Hepatocyte (in vitro differentiated cells): ENCODE results near the gene SIRT2. TPM values are rescaled to one million over a fixed set of nuclear protein-coding genes. Genes with fewer than 3 reads are reported as not detected.
"Not testable (repeated sequence)": the region's sequence is repeated elsewhere in the genome, so short reads cannot be mapped to it uniquely, and the experiment has no call there.

Experiments
- DNase-seq: peaks from one replicate; pipeline ENCODE4 v3.0.0-alpha.2; 2016; ENCODE audit warnings: low spot score
- H2AFZ ChIP-seq: fragments of 200-600 bp; sonication (generic); 2 replicates; pipeline ENCODE4 v1.6.0; 2016; ENCODE audit warnings: antibody characterized with exemption, mild to moderate bottlenecking
- H3K27ac ChIP-seq: fragments of 200-600 bp; sonication (generic); 2 replicates; pipeline ENCODE4 v1.5.1; 2016; ENCODE audit warnings: mild to moderate bottlenecking
- H3K27me3 ChIP-seq: fragments of 200-600 bp; sonication (generic); 2 replicates; pipeline ENCODE4 v1.6.1; 2016
- H3K36me3 ChIP-seq: fragments of 200-600 bp; sonication (generic); replicated peaks from 2 replicates; pipeline ENCODE4 v1.5.1; 2016; ENCODE audit warnings: low read depth; ENCODE audit not compliant: insufficient read depth
- H3K4me1 ChIP-seq: fragments of 200-600 bp; sonication (generic); 2 replicates; pipeline ENCODE4 v1.5.1; 2016; ENCODE audit warnings: mild to moderate bottlenecking, moderate library complexity; ENCODE audit not compliant: insufficient read depth
- H3K4me2 ChIP-seq: fragments of 200-600 bp; sonication (generic); 2 replicates; pipeline ENCODE4 v1.6.0; 2016
- H3K4me3 ChIP-seq: fragments of 200-600 bp; sonication (generic); 2 replicates; pipeline ENCODE4 v1.5.1; 2016; ENCODE audit warnings: mild to moderate bottlenecking
- H3K79me2 ChIP-seq: fragments of 200-600 bp; sonication (generic); 2 replicates; pipeline ENCODE4 v1.6.0; 2017; ENCODE audit warnings: mild to moderate bottlenecking
- H3K9me2 ChIP-seq: fragments of 200-600 bp; sonication (generic); replicated peaks from 2 replicates; pipeline ENCODE4 v1.6.0; 2017; ENCODE audit warnings: mild to moderate bottlenecking; ENCODE audit not compliant: insufficient read depth
- H3K9me3 ChIP-seq: fragments of 200-600 bp; sonication (generic); 2 replicates; pipeline ENCODE4 v1.5.1; 2016; ENCODE audit warnings: low read depth, mild to moderate bottlenecking
- H4K20me1 ChIP-seq: fragments of 200-600 bp; sonication (generic); 2 replicates; pipeline ENCODE4 v1.6.0; 2016; ENCODE audit warnings: mild to moderate bottlenecking; ENCODE audit not compliant: insufficient read depth, poor library complexity, severe bottlenecking
- CTCF ChIP-seq: fragments of 200-600 bp; sonication (generic); IDR thresholded peaks from 2 replicates; pipeline ENCODE4 v1.5.1; 2016; ENCODE audit warnings: antibody characterized with exemption, mild to moderate bottlenecking; ENCODE audit not compliant: poor library complexity
- EZH2 ChIP-seq: fragments of 200-600 bp; sonication (generic); IDR thresholded peaks from 2 replicates; pipeline ENCODE4 v1.6.1; 2016; ENCODE audit warnings: antibody characterized with exemption, mild to moderate bottlenecking, borderline replicate concordance
- EZH2phosphoT487 ChIP-seq: fragments of 200-600 bp; sonication (generic); IDR thresholded peaks from one replicate; pipeline ENCODE4 v1.6.1; 2018; ENCODE audit warnings: antibody characterized with exemption, mild to moderate bottlenecking, low read depth, moderate library complexity; ENCODE audit not compliant: unreplicated experiment, severe bottlenecking
- WGBS: methylation state at CpG from one replicate; pipeline ENCODE4 v1.1.6; 2016; ENCODE audit warnings: low lambda C conversion rate; ENCODE audit errors: missing lambda C conversion rate; 5-methylcytosine and 5-hydroxymethylcytosine counted together
- polyA plus RNA-seq: library from polyadenylated mRNA; unstranded; fragments of >200 nt; fragmentation: Nextera tagmentation; extraction: Ambion mirVana; gene quantifications from 2 replicates; pipeline ENCODE4 v1.2.1, GENCODE V29; 2016
- total RNA-seq: library from RNA; depleted of rRNA; stranded (reverse); fragments of >200 nt; gene quantifications from 2 replicates; pipeline ENCODE4 v1.2.3, GENCODE V29; 2014

SIRT2 gene
- total and polyA plus RNA-seq, 2 experiments from 2014 or later = 52.1 to 75.9 TPM

- no peak overlapping the region for H3K27ac ChIP-seq
- no peak overlapping the region for H3K4me2 ChIP-seq
- no peaks in the 10 kb centered on the region for H3K79me2 ChIP-seq
- 78% methylated on average over 6 of the region's 6 CpGs for WGBS
- H3K9me3 ChIP-seq = no peaks in the 10 kb centered on the region
- no peaks in the 10 kb centered on the region for H3K9me2 ChIP-seq
- no peak for DNase-seq
- no peak overlapping the region for H2AFZ ChIP-seq
- H4K20me1 ChIP-seq = no peaks in the 10 kb centered on the region
- H3K27me3 ChIP-seq = no peaks in the 10 kb centered on the region
- H3K4me1 ChIP-seq = peaks cover 18% of the 10 kb centered on the region
- TF ChIP-seq EZH2 = no peak
- TF ChIP-seq EZH2phosphoT487 = no peak
- TF ChIP-seq CTCF = no peak
- H3K4me3 ChIP-seq = no peak overlapping the region
- H3K36me3 ChIP-seq = no peaks in the 10 kb centered on the region
These were observed 23.6 kb downstream of the SIRT2 start for GRCh38 chr19:38875656-38876395.

- not testable (repeated sequence) for H3K4me1 ChIP-seq, H3K79me2 ChIP-seq, H2AFZ ChIP-seq, H3K4me3 ChIP-seq, H3K9me3 ChIP-seq, H3K4me2 ChIP-seq, H4K20me1 ChIP-seq, H3K27ac ChIP-seq, DNase-seq, H3K36me3 ChIP-seq, H3K27me3 ChIP-seq, H3K9me2 ChIP-seq
- WGBS = 92% methylated on average over 10 of the region's 10 CpGs
These were observed 26.0 kb downstream of the SIRT2 start for GRCh38 chr19:38873400-38873799.

GRCh38 chr19:38870612-38871011, 28.8 kb downstream of the SIRT2 start:
- 98% methylated on average over 18 of the region's 19 CpGs for WGBS
- Histone ChIP-seq H3K27ac (no peak overlapping the region), H3K4me3 (no peak overlapping the region), H2AFZ (no peak overlapping the region), H3K9me2 (no peaks in the 10 kb centered on the region), H3K27me3 (no peaks in the 10 kb centered on the region), H3K4me1 (no peaks in the 10 kb centered on the region), H3K9me3 (no peaks in the 10 kb centered on the region), H4K20me1 (no peaks in the 10 kb centered on the region), H3K36me3 (no peaks in the 10 kb centered on the region), H3K79me2 (no peaks in the 10 kb centered on the region), H3K4me2 (peak overlapping the region; percentile 78)
- TF ChIP-seq EZH2phosphoT487 = no peak
- TF ChIP-seq CTCF = no peak
- TF ChIP-seq EZH2 = no peak
- DNase-seq = no peak

GRCh38 chr19:38869836-38870607, 29.4 kb downstream of the SIRT2 start:
- H3K36me3 ChIP-seq = no peaks in the 10 kb centered on the region
- peak overlapping the region; percentile 84 for H2AFZ ChIP-seq
- H3K79me2 ChIP-seq = no peaks in the 10 kb centered on the region
- TF ChIP-seq CTCF (peak; percentile 77), EZH2phosphoT487 (no peak), EZH2 (no peak)
- H3K4me3 ChIP-seq = no peak overlapping the region
- H4K20me1 ChIP-seq = no peaks in the 10 kb centered on the region
- no peaks in the 10 kb centered on the region for H3K27me3 ChIP-seq
- no peak overlapping the region for H3K27ac ChIP-seq
- peak; percentile 86 for DNase-seq
- H3K9me2 ChIP-seq = no peaks in the 10 kb centered on the region
- 53% methylated on average over 30 of the region's 62 CpGs for WGBS
- no peaks in the 10 kb centered on the region for H3K9me3 ChIP-seq
- no peaks in the 10 kb centered on the region for H3K4me1 ChIP-seq
- peak overlapping the region; percentile 78 for H3K4me2 ChIP-seq
